Neuronal stem cell (in vitro differentiated cells): ENCODE measurements around the gene CPHXL2.

Experiments
- DNase-seq: peaks from one replicate; pipeline ENCODE4 v3.0.0-alpha.2; 2013; ENCODE audit warnings: low spot score
- H2AFZ ChIP-seq: one replicate; pipeline ENCODE4 v1.6.1; 2013; ENCODE audit warnings: mild to moderate bottlenecking, low read length, inconsistent platforms
- H2AK5ac ChIP-seq: 2 replicates; pipeline ENCODE4 v1.6.1; 2013; ENCODE audit warnings: low read depth, mild to moderate bottlenecking, inconsistent platforms, low read length, moderate library complexity, mixed read lengths
- H2BK120ac ChIP-seq: 2 replicates; pipeline ENCODE4 v1.6.1; 2013; ENCODE audit warnings: low read depth, mild to moderate bottlenecking, inconsistent platforms, low read length, moderate library complexity, mixed read lengths
- H2BK12ac ChIP-seq: one replicate; pipeline ENCODE4 v1.6.1; 2013; ENCODE audit warnings: low read length, inconsistent platforms
- H2BK15ac ChIP-seq: 2 replicates; pipeline ENCODE4 v1.6.1; 2013; ENCODE audit warnings: mild to moderate bottlenecking, low read length, inconsistent platforms, mixed read lengths
- H2BK5ac ChIP-seq: one replicate; pipeline ENCODE4 v1.6.1; 2013; ENCODE audit warnings: inconsistent platforms, mild to moderate bottlenecking, low read length, moderate library complexity
- H3K14ac ChIP-seq: one replicate; pipeline ENCODE4 v1.6.1; 2013; ENCODE audit warnings: low read length, inconsistent platforms
- H3K18ac ChIP-seq: 2 replicates; pipeline ENCODE4 v1.6.1; 2013; ENCODE audit warnings: low read length, inconsistent platforms
- H3K23ac ChIP-seq: 2 replicates; pipeline ENCODE4 v1.6.1; 2013; ENCODE audit warnings: low read depth, mild to moderate bottlenecking, mixed read lengths, low read length, inconsistent platforms; ENCODE audit not compliant: poor library complexity
- H3K27ac ChIP-seq: replicated peaks from 3 replicates; pipeline ENCODE4 v1.5.1; 2013; ENCODE audit warnings: low read length, inconsistent platforms
- H3K27me3 ChIP-seq, 3 experiments: 2 replicates each; pipeline ENCODE4 v1.6.1; 2013; ENCODE audit warnings: low read length in 3 of 3, mild to moderate bottlenecking in 2 of 3, inconsistent platforms in 1 of 3, low read depth in 1 of 3, mixed read lengths in 1 of 3, moderate library complexity in 1 of 3; ENCODE audit not compliant: control insufficient read depth in 3 of 3, insufficient read depth in 3 of 3
- H3K36me3 ChIP-seq, 2 donors: replicated peaks in 1 of 2; 2 replicates each; pipeline ENCODE4 v1.6.1; 2013; ENCODE audit warnings: low read length in 2 of 2; ENCODE audit not compliant: control insufficient read depth in 2 of 2, insufficient read depth in 2 of 2
- H3K4ac ChIP-seq: 2 replicates; pipeline ENCODE4 v1.6.1; 2013; ENCODE audit warnings: inconsistent platforms, mild to moderate bottlenecking, low read length, moderate library complexity
- H3K4me1 ChIP-seq, 2 donors: 1 replicate in 1 of 2; 2 replicates in 1 of 2; pipeline ENCODE4 v1.6.1; 2013; ENCODE audit warnings: low read length in 2 of 2, low read depth in 1 of 2; ENCODE audit not compliant: control insufficient read depth in 2 of 2, insufficient read depth in 1 of 2
- H3K4me2 ChIP-seq: one replicate; pipeline ENCODE4 v1.6.1; 2013; ENCODE audit warnings: mild to moderate bottlenecking, low read length, inconsistent platforms; ENCODE audit not compliant: insufficient read depth, poor library complexity, severe bottlenecking
- H3K4me3 ChIP-seq, 2 donors: 2 replicates each; pipeline ENCODE4 v1.5.1; 2013; ENCODE audit warnings: low read length in 2 of 2, mild to moderate bottlenecking in 2 of 2, inconsistent platforms in 1 of 2, moderate library complexity in 1 of 2
- H3K79me1 ChIP-seq: one replicate; pipeline ENCODE4 v1.6.1; 2013; ENCODE audit warnings: low read depth, mild to moderate bottlenecking, inconsistent platforms, low read length, moderate library complexity
- H3K9ac ChIP-seq: one replicate; pipeline ENCODE4 v1.6.1; 2013; ENCODE audit warnings: mild to moderate bottlenecking, low read depth, low read length, inconsistent platforms; ENCODE audit not compliant: poor library complexity
- H3K9me3 ChIP-seq, 2 donors: replicated peaks in 1 of 2; 2 replicates each; pipeline versions ENCODE3 to v1.6.1; 2013; ENCODE audit warnings: low read length in 2 of 2, mild to moderate bottlenecking in 2 of 2, inconsistent platforms in 1 of 2, low read depth in 1 of 2, mixed read lengths in 1 of 2, moderate library complexity in 1 of 2; ENCODE audit not compliant: control insufficient read depth in 2 of 2, insufficient read depth in 1 of 2
- H4K8ac ChIP-seq: one replicate; pipeline ENCODE4 v1.6.1; 2013; ENCODE audit warnings: low read depth, mild to moderate bottlenecking, inconsistent platforms, low read length, moderate library complexity
- H4K91ac ChIP-seq: one replicate; pipeline ENCODE4 v1.6.1; 2013; ENCODE audit warnings: low read length, low read depth, mild to moderate bottlenecking, inconsistent platforms; ENCODE audit not compliant: poor library complexity
- WGBS, 2 donors: extraction: QIAGEN DNeasy Blood & Tissue Kit; methylation state at CpG; one replicate each; pipeline ENCODE4 v1.1.7; 2013; ENCODE audit warnings: missing lambda C conversion rate in 2 of 2, mixed read lengths in 1 of 2; ENCODE audit not compliant: insufficient read length in 2 of 2, insufficient replicate concordance in 1 of 2; ENCODE audit errors: extremely low coverage in 2 of 2; 5-methylcytosine and 5-hydroxymethylcytosine counted together

The CPHXL2 gene

GRCh38 chr16:75621170-75621477 lies 55.7 kb downstream of the CPHXL2 start:
- H3K9me3 ChIP-seq = no peaks in the 10 kb centered on the region
- H2BK120ac ChIP-seq = no peak overlapping the region
- H3K18ac ChIP-seq = no peak overlapping the region
- H3K4me3 ChIP-seq = no peak overlapping the region
- no peak overlapping the region for H4K91ac ChIP-seq
- H2BK5ac ChIP-seq = no peak overlapping the region
- H2AFZ ChIP-seq = no peak overlapping the region
- no peak overlapping the region for H3K4me2 ChIP-seq
- no peak overlapping the region for H2BK15ac ChIP-seq
- H3K79me1 ChIP-seq = no peaks in the 10 kb centered on the region
- no peak overlapping the region for H2BK12ac ChIP-seq
- H3K36me3 ChIP-seq = peaks cover 14 to 57% of the 10 kb centered on the region in 2 donors
- no CpG with 5 or more reads among the region's 2 CpGs for WGBS, 2 donors
- no peak overlapping the region for H2AK5ac ChIP-seq
- no peak overlapping the region for H4K8ac ChIP-seq
- no peak overlapping the region for H3K4ac ChIP-seq
- no peak for DNase-seq
- H3K27ac ChIP-seq = no peak overlapping the region
- no peak overlapping the region for H3K23ac ChIP-seq
- no peaks in the 10 kb centered on the region for H3K27me3 ChIP-seq
- no peak overlapping the region for H3K14ac ChIP-seq
- H3K9ac ChIP-seq = no peak overlapping the region
- H3K4me1 ChIP-seq = peaks cover 0 to 3% of the 10 kb centered on the region in 2 donors

GRCh38 chr16:75620326-75621169 lies 56.3 kb downstream of the CPHXL2 start:
- Histone ChIP-seq H3K79me1 (no peaks in the 10 kb centered on the region), H2AK5ac (no peak overlapping the region), H4K91ac (no peak overlapping the region), H3K18ac (no peak overlapping the region), H3K9me3 (no peaks in the 10 kb centered on the region), H3K9ac (no peak overlapping the region), H3K27me3 (no peaks in the 10 kb centered on the region), H3K23ac (no peak overlapping the region), H2BK5ac (no peak overlapping the region), H3K14ac (no peak overlapping the region), H3K27ac (no peak overlapping the region), H3K4ac (no peak overlapping the region), H2BK120ac (no peak overlapping the region), H4K8ac (no peak overlapping the region), H3K4me2 (no peak overlapping the region), H3K4me3 (peak overlapping the region in 1 of 2 donors; percentile 1), H2BK12ac (no peak overlapping the region), H2BK15ac (no peak overlapping the region), H3K4me1 (peaks cover 0 to 3% of the 10 kb centered on the region in 2 donors), H3K36me3 (peaks cover 12 to 57% of the 10 kb centered on the region in 2 donors), H2AFZ (no peak overlapping the region)
- no CpG with 5 or more reads among the region's 20 CpGs for WGBS, 2 donors
- DNase-seq = no peak

GRCh38 chr16:75618780-75619179 lies 58.0 kb downstream of the CPHXL2 start:
- WGBS, 2 donors = no CpG with 5 or more reads among the region's 2 CpGs
- no peak overlapping the region for H3K14ac ChIP-seq
- peaks cover 15 to 72% of the 10 kb centered on the region in 2 donors for H3K36me3 ChIP-seq

GRCh38 chr16:75617121-75617520 lies 59.7 kb downstream of the CPHXL2 start:
- Histone ChIP-seq H3K4ac (no peak overlapping the region), H3K9ac (no peak overlapping the region), H4K8ac (no peak overlapping the region), H2BK15ac (no peak overlapping the region), H3K4me2 (no peak overlapping the region), H2BK5ac (no peak overlapping the region), H2BK120ac (no peak overlapping the region), H3K27ac (no peak overlapping the region), H2AK5ac (no peak overlapping the region), H3K4me3 (no peak overlapping the region), H3K23ac (no peak overlapping the region), H2AFZ (no peak overlapping the region), H3K14ac (no peak overlapping the region), H3K9me3 (no peaks in the 10 kb centered on the region), H3K4me1 (peaks cover 0 to 3% of the 10 kb centered on the region in 2 donors), H2BK12ac (no peak overlapping the region), H4K91ac (no peak overlapping the region), H3K18ac (no peak overlapping the region), H3K36me3 (peaks cover 22 to 88% of the 10 kb centered on the region in 2 donors), H3K27me3 (no peaks in the 10 kb centered on the region), H3K79me1 (no peaks in the 10 kb centered on the region)
- DNase-seq = no peak
- no CpG with 5 or more reads among the region's 3 CpGs for WGBS, 2 donors

More at GRCh38 chr16:75618780-75619179, 58.0 kb downstream of the CPHXL2 start:
- no peak overlapping the region for H2BK5ac ChIP-seq
- no peaks in the 10 kb centered on the region for H3K27me3 ChIP-seq
- H3K18ac ChIP-seq = no peak overlapping the region
- no peak overlapping the region for H4K91ac ChIP-seq
- H2BK120ac ChIP-seq = no peak overlapping the region
- no peak overlapping the region for H3K4me2 ChIP-seq
- no peak overlapping the region for H2AK5ac ChIP-seq
- H3K4ac ChIP-seq = no peak overlapping the region
- DNase-seq = no peak
- H2BK12ac ChIP-seq = no peak overlapping the region
- H3K4me1 ChIP-seq = peaks cover 0 to 3% of the 10 kb centered on the region in 2 donors
- no peak overlapping the region for H4K8ac ChIP-seq
- H2AFZ ChIP-seq = no peak overlapping the region
- no peaks in the 10 kb centered on the region for H3K79me1 ChIP-seq
- no peak overlapping the region for H3K27ac ChIP-seq
- no peaks in the 10 kb centered on the region for H3K9me3 ChIP-seq
- no peak overlapping the region for H3K9ac ChIP-seq
- H3K4me3 ChIP-seq = no peak overlapping the region
- H2BK15ac ChIP-seq = no peak overlapping the region
- H3K23ac ChIP-seq = no peak overlapping the region
